ENCODE measurements around the gene UBR4.
"Not testable (repeated sequence)": the region's sequence is repeated elsewhere in the genome, so short reads cannot be mapped to it uniquely, and the experiment has no call there.

UBR4 gene

GRCh38 chr1:19191811-19192210, 18.3 kb downstream of the UBR4 start:
- DNase-seq (ENCODE audit: low read depth in 2 of 2) = no peak

- DNase-seq (ENCODE audit: low read depth in 2 of 2) = no peak
Observed at GRCh38 chr1:19190468-19190867, 19.6 kb downstream of the UBR4 start.

GRCh38 chr1:19189270-19189669, 20.8 kb downstream of the UBR4 start:
- no peak for DNase-seq (ENCODE audit: low read depth in 2 of 2)

- no peak for DNase-seq (ENCODE audit: low read depth in 2 of 2)
Observed at GRCh38 chr1:19187852-19188251, 22.2 kb downstream of the UBR4 start.

GRCh38 chr1:19186001-19186400, 24.1 kb downstream of the UBR4 start:
- no peak for DNase-seq (ENCODE audit: low read depth in 2 of 2)

GRCh38 chr1:19182223-19182622, 27.8 kb downstream of the UBR4 start:
- no peak for DNase-seq (ENCODE audit: low read depth in 2 of 2)

- not testable (repeated sequence) for DNase-seq (ENCODE audit: low read depth in 2 of 2)
Observed at GRCh38 chr1:19180265-19180657, 29.8 kb downstream of the UBR4 start.

- no peak for DNase-seq (ENCODE audit: low read depth in 2 of 2)
Observed at GRCh38 chr1:19179597-19180264, 30.3 kb downstream of the UBR4 start.

- no peak for DNase-seq (ENCODE audit: low read depth in 2 of 2)
Observed at GRCh38 chr1:19178734-19179398, 31.2 kb downstream of the UBR4 start.

GRCh38 chr1:19177811-19178210, 32.3 kb downstream of the UBR4 start:
- DNase-seq (ENCODE audit: low read depth in 2 of 2) = no peak

- no peak for DNase-seq (ENCODE audit: low read depth in 2 of 2)
Observed at GRCh38 chr1:19169642-19170041, 40.4 kb downstream of the UBR4 start.

- DNase-seq (ENCODE audit: low read depth in 2 of 2) = no peak
Observed at GRCh38 chr1:19167140-19167539, 42.9 kb downstream of the UBR4 start.

- no peak for DNase-seq (ENCODE audit: low read depth in 2 of 2)
Observed at GRCh38 chr1:19166066-19166465, 44.0 kb downstream of the UBR4 start.

- DNase-seq (ENCODE audit: low read depth in 2 of 2) = no peak
Observed at GRCh38 chr1:19165501-19165900, 44.6 kb downstream of the UBR4 start.

- no peak for DNase-seq (ENCODE audit: low read depth in 2 of 2)
Observed at GRCh38 chr1:19164274-19165015, 45.6 kb downstream of the UBR4 start.

- no peak for DNase-seq (ENCODE audit: low read depth in 2 of 2)
Observed at GRCh38 chr1:19163261-19163660, 46.8 kb downstream of the UBR4 start.

- DNase-seq (ENCODE audit: low read depth in 2 of 2) = no peak
Observed at GRCh38 chr1:19160831-19161230, 49.2 kb downstream of the UBR4 start.

- DNase-seq (ENCODE audit: low read depth in 2 of 2) = no peak
Observed at GRCh38 chr1:19157653-19158052, 52.4 kb downstream of the UBR4 start.

- no peak for DNase-seq (ENCODE audit: low read depth in 2 of 2)
Observed at GRCh38 chr1:19156676-19157075, 53.4 kb downstream of the UBR4 start.

GRCh38 chr1:19154876-19155275, 55.2 kb downstream of the UBR4 start:
- no peak for DNase-seq (ENCODE audit: low read depth in 2 of 2)

GRCh38 chr1:19153169-19153568, 56.9 kb downstream of the UBR4 start:
- DNase-seq (ENCODE audit: low read depth in 2 of 2) = no peak

- no peak for DNase-seq (ENCODE audit: low read depth in 2 of 2)
Observed at GRCh38 chr1:19151537-19151936, 58.5 kb downstream of the UBR4 start.

- DNase-seq (ENCODE audit: low read depth in 2 of 2) = no peak
Observed at GRCh38 chr1:19149736-19150135, 60.3 kb downstream of the UBR4 start.

Measured in stimulated activated CD4-positive, alpha-beta T cell treated with anti-CD3 and anti-CD28 coated beads, Interleukin-1b, Interleukin-23, amount 100 ng/mL, for 1 hour (primary cell).